CD1c-positive myeloid dendritic cell (primary cell): Measurements from ENCODE around the gene AP3B1.
A peak's percentile ranks its signal among the peaks of the same experiment; 100 is the strongest.

ENCODE experiments used
- DNase-seq: peaks from one replicate; pipeline ENCODE4 v3.0.0-alpha.2; 2016; ENCODE audit errors: extremely low spot score

Gene AP3B1

GRCh38 chr5:78288246-78288645, 6.3 kb downstream of the AP3B1 start:
- DNase-seq: no peak

- peak; percentile 69 for DNase-seq
These were observed 6.7 kb downstream of the AP3B1 start for GRCh38 chr5:78287833-78288232.

- DNase-seq: no peak
These were observed 7.3 kb downstream of the AP3B1 start for GRCh38 chr5:78287169-78287568.

GRCh38 chr5:78286290-78286689, 8.2 kb downstream of the AP3B1 start:
- DNase-seq: no peak

- DNase-seq: no peak
These were observed 10.7 kb downstream of the AP3B1 start for GRCh38 chr5:78283802-78284201.

GRCh38 chr5:78283105-78283504, 11.4 kb downstream of the AP3B1 start:
- no peak for DNase-seq

- no peak for DNase-seq
These were observed 14.2 kb downstream of the AP3B1 start for GRCh38 chr5:78280261-78280660.

GRCh38 chr5:78279194-78279593, 15.3 kb downstream of the AP3B1 start:
- no peak for DNase-seq

- no peak for DNase-seq
These were observed 16.8 kb downstream of the AP3B1 start for GRCh38 chr5:78277715-78278114.

GRCh38 chr5:78275998-78276543, 18.4 kb downstream of the AP3B1 start:
- no peak for DNase-seq

- DNase-seq: no peak
These were observed 19.8 kb downstream of the AP3B1 start for GRCh38 chr5:78274540-78275197.

GRCh38 chr5:78273436-78273835, 21.1 kb downstream of the AP3B1 start:
- DNase-seq: no peak

GRCh38 chr5:78271766-78272165, 22.7 kb downstream of the AP3B1 start:
- DNase-seq: no peak

GRCh38 chr5:78269088-78269703, 25.3 kb downstream of the AP3B1 start:
- peak; percentile 33 for DNase-seq

- peak; percentile 76 for DNase-seq
These were observed 26.1 kb downstream of the AP3B1 start for GRCh38 chr5:78268356-78268755.

- no peak for DNase-seq
These were observed 29.3 kb downstream of the AP3B1 start for GRCh38 chr5:78265163-78265562.

- no peak for DNase-seq
These were observed 29.9 kb downstream of the AP3B1 start for GRCh38 chr5:78264600-78264999.

- no peak for DNase-seq
These were observed 33.7 kb downstream of the AP3B1 start for GRCh38 chr5:78260771-78261170.

- no peak for DNase-seq
These were observed 41.3 kb downstream of the AP3B1 start for GRCh38 chr5:78253201-78253600.

GRCh38 chr5:78252715-78253114, 41.8 kb downstream of the AP3B1 start:
- DNase-seq: no peak

- no peak for DNase-seq
These were observed 42.7 kb downstream of the AP3B1 start for GRCh38 chr5:78251663-78252284.

- no peak for DNase-seq
These were observed 49.4 kb downstream of the AP3B1 start for GRCh38 chr5:78245136-78245535.

- DNase-seq: no peak
These were observed 50.9 kb downstream of the AP3B1 start for GRCh38 chr5:78243639-78244038.
